ENCODE measurements around the gene NECTIN2.

Gene NECTIN2

DNA sequence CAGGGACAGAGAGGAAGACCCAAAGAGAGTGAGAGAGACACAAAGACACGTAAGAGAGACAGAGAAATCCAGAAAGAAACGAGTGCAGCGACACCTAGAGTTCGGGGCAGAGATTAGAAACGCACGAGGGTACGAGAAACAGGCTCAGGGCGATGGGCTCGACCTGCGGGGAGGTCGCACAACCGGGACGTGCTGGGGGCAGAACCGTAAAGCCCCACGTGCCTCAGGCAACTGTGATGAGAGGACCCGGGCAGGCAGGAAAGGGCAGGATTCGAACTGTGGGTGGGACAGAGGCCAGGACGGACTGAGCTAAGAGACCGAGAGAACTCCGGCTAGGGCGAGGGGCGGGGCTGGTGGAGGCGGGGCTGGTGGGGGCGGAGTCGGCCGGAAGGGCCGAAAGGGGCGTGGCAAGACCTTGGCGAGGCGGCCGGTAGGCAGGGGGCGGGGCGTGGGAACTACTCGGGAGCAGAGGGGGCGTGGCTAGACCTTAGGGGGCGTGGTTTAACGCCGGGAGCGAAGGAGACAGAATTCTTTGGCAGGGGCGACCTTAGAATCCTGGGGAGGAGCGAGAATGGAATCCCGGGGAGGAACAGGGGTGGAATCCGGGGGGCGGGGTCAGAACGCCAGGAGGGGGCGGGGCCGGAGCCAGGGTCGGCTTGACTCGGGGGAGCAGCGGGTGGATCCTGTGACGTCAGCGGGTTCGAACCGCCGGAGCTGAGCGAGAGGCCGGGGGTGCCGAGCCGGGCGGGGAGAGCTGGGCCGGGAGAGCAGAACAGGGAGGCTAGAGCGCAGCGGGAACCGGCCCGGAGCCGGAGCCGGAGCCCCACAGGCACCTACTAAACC is at the start of gene NECTIN2:
NECTIN2 (plus strand) TSS at position 686 of the 843 bp plus-strand sequence. CDS start 229 bp downstream, outside the sequence.
- peak; percentile 99 for DNase-seq (ENCODE audit: low spot score)

DNA sequence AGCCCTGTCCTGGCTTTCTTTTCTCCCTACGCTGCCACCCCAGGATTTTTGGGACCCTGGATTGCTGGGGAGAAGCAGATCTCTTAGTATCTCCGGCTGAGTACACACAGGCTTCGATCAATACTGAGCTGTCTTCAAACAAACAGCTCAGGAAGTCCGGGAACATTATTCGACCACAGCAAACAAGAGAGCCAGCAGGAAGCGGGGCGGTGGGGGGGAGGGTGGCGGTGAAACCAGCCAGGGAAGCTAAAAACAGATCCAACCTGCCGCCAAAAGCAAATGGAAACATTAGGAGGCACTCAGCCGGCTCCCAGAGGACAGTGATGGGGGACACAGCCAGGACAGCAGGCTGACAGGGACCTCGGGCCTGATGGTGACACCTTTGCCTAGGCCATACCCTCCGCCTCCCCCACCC is 49.4 kb upstream of the NECTIN2 start:
- no peak for DNase-seq (ENCODE audit: low spot score)

DNA sequence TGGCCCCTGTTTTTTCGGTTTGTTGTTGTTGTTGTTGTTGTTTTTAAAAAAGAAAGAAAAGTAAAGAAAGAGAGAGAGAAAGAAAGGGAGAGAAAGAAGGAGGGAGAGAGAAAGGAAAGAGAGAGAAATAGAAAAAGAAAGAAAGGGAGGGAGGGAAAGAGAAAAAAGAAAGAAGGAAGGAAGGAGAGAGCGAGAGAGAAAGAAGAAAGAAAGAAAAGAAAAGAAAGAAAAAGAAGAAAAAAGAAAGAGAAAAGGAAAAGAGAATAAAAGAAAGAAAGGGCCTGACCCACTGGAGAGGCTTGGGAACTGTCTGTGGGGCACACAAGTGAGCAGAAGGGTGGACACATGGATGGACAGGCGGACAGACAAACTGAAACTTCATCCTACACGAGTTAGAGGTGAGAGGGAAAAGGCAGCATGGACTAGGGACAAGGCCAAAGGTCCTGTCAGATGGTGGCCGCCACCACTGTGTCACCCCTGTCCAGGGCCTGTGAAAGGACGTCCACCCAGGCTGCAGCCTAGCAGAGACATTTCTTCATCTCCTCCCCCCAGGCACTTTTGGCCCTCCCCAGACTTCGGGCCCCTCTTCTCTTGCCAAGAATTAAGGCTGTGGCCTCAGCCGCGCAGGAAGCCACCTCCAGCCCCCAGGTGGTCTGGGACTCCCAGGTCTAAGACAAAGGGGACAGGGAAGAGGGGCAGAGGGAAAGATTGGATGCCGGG is 46.3 kb upstream of the NECTIN2 start:
- no peak for DNase-seq (ENCODE audit: low spot score)

DNA sequence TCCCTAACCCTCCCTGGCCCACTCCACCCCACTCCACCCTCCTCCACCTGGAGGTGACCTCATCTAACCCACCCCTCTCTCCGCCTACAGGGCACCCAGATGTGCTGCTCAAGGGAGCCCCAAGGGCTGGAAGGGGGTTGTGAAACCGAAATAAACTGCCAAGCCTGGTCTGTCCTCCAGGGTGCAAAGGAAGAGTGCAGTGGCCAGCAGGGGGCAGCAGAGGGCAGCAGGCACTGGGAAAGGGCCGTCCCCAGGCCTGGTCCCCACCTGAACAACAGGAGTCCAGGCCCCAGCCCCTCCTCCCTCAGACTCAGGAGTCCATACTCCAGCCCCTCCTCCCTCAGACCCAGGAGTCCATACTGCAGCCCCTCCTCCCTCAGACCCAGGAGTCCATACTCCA is 45.6 kb upstream of the NECTIN2 start:
- DNase-seq (ENCODE audit: low spot score) = peak; percentile 94

DNA sequence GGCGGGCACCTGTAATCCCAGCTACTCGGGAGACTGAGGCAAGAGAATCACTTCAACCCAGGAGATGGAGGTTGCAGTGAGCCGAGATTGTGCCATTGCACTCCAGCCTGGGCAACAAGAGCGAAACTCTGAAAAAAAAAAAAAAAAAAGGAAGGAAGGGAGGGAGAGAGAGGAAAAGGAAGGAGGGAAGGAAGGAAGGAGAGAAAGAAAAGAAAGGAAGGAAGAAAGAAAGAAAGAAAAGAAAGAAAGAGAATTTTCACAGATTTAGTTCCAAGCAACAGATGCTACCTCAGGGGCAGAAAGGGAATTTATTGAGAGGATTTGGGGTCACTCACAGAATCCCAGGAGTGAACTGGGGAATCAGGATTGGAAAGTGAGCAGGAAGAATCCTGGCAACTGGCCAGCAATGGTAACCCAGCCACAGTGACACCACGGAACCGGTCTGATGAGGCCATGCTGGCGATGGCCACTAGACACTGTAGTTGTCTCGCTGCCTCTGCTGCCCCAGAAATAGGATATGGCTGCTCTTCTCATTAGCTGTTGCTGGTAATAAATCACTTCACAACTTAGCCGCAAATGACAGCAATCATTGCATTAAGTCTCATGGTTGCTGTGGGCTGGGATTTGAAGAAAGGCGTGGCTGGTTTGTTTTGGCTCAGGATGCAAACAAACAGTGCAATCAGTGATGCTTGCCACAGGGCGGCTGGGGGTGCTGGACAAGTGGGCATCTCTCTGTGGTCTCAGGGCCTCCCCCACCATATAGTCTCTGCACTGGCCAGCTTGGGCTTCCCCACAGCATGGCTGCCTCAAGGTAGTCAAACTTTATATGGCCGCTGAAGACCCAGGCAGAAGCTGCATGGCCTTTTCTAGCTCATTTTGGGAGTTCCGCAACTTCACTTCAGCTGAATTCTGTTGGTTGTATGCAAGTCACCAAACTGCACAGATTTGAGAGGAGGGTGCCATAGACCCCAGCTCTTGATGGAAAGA is 42.4 kb upstream of the NECTIN2 start:
- no peak for DNase-seq (ENCODE audit: low spot score)

DNA sequence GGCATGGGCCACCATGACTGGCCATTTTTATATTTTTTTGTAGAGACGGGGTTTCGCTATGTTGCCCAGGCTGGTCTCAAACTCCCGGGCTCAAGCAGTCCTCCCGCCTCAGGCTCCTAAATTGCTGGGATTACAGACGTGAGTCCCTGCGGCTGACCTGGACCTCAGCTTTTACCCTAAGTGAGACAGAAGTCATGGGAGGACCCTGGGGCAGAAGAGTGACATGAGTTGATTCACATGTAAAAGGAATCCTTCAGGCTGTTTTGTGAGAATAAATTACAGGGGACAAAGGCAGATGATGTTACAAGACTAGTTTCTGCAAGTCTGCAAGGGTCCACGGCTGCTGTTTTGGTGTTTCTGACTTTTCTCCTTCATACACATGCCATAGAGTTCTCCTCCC is 39.8 kb upstream of the NECTIN2 start:
- no peak for DNase-seq (ENCODE audit: low spot score)

DNA sequence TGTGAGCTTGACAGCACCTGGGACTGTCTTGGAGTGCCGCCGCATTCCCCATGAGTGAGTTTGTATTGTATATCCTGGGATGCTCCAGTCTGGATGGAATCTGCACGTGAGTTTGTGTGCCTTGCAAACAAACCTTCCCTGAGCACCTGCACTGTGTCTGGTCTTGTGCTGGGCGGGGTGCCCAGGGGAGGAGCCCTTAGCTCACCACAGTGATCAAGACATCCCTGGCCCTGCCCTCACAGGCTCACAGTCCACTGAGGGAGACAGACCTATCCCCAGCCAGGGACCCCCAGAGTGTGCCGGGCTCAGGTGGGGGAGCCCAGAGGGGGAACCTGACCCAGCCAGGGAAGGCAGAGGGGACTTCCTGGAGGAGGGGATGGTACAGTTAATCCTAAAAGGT is 38.9 kb upstream of the NECTIN2 start:
- no peak for DNase-seq (ENCODE audit: low spot score)

DNA sequence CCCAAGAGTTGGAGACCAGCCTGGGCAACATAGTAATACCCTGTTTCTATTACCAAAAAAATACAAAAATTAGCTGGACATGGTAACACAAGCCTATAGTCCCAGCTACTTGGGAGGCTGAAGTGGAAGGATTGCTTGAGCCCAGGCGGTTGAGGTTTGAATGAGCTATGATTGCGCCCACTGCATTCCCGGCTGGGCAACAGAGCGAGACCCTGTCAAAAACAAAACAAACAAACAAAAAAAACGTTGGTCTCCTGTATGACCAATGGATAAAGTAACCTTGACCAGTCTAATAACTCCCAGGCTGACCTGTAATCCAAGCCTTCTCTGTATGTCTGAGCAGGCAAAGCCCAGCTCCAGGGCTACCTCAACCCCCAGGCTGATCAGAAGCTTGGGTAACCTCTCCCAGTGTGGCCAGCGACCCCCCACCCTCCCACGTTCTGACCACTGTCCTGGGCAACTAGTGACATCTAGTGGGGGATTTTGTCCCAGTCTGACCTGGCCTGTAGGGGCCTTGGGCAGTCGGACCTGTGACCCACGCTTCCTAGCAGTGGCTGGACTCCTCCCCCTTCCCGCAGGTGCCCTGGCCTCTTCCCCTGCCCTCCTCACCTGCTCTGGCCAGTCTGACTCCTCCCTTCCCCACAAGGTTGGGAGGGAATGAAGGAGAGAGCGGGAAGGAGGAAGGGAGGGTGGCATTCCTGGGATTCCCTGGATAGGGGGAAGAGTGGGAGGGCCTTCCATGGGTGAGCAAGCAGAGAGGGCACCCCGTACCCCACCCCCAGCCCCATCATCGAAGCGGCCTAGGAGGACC is 38.2 kb upstream of the NECTIN2 start:
- peak; percentile 64 for DNase-seq (ENCODE audit: low spot score)

DNA sequence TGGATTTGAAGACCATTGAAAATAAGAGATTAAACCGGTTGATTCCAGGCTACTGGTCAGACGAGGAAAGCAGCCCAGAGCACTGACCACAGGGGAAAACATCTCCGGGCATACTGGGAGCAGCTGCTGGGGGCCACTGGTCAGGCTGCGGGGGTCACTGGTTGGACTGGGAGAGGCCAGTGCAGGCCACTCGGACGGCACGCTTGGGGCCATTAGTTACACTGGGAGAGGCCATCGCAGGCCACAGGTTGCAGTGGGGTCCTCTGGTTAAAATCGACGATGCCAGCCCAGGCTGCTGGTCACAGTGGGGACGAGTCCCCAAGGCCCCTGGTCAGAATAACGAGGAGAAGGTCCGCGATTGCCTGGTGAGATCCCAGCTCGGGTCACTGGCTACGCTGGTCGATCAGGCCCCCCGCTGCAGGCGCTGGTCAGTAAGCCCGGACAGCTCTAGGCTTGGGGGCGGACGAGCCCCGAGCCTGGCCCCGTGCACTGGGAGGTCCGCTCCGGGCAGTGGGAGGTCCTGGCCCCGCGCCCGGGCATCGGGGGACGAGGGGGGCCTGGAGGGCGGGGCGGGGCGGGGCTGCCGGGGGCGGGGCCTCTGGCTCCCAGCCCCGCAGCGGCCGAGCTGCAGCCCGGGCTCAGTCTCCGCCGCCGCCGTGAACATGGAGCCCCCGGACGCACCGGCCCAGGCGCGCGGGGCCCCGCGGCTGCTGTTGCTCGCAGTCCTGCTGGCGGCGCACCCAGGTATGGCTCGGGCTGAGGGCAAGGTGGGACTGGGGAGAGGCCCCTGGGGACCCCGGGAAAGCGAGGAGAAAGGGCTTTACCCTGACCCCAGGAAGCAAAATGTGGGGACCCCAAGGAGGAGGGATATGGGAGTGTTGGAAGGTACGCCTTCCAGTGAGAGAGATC is 37.4 kb upstream of the NECTIN2 start, which contains the start of gene BCAM:
BCAM (plus strand) TSS at position 641 of the 909 bp plus-strand sequence; CDS start at position 663, 22 bp downstream.
- DNase-seq (ENCODE audit: low spot score) = peak; percentile 96

DNA sequence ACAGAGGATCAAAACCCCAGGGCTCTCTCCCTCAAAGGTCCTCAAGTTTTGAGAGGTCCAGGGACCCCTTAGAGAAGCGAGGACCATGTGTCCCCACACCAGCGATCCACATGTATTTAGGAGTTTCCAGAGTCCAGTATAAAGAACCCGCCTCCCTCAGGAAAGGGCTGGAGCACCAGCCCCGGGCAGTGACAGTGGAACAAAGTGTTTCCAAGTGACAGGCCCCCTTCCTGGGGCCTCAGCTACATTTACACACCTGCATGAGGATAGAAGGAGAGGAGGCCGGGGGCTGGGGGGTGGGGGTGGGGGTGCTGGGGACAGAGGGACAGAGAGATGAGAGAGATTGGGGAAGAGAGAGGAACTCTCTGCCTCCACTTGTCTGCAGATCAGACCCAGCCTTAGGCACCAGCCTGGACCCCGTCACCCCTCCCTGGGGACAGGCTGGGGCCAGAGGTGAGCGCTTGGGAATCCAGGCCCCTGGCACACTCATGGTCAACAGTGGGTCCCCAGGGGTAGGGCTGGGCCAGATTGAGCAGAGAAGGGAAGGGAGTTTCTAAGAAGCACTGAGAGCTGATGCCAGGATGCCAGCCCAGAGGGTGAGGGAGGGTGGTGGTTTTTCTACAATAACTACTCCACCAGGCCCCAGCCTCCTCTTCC is 36.4 kb upstream of the NECTIN2 start:
- no peak for DNase-seq (ENCODE audit: low spot score)

DNA sequence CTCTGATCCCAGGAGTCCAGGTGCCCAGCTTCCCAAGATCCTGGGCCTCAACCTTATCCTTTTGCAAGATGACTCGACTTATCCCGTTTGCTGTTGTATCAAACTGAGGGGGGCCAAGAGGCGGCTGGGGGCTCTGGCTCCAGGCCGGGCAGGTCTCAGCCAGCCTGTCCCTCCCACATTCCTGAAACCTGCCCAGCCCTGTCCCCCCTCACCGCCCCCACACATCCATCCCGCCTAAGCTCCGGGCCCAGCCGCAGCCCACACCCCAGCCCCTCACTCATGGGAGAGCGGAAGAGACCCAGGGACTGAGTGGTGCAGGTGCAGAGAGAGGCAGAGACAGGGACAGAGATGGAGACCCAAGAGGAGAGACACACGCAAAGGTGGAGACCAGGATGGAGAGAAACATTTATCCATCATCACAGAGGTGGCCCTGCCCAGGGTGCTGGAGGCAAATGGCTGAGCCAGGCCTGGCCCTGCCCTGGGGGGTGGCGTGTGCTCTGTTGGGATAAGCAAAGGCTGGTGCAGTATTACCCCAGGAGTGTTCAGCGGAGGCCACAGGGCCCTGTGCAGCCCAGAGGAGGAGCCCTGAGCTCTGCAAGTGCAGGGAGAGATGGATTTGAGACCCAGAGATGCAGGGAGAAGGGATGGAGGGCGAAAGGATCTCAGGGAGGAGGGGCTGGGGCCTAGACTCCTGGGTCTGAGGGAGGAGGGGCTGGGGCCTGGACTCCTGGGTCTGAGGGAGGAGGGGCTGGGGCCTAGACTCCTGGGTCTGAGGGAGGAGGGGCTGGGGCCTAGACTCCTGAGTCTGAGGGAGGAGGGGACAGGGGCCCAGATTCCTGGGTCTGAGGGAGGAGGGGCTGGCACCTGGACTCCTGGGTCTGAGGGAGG is 35.6 kb upstream of the NECTIN2 start:
- no peak for DNase-seq (ENCODE audit: low spot score)

DNA sequence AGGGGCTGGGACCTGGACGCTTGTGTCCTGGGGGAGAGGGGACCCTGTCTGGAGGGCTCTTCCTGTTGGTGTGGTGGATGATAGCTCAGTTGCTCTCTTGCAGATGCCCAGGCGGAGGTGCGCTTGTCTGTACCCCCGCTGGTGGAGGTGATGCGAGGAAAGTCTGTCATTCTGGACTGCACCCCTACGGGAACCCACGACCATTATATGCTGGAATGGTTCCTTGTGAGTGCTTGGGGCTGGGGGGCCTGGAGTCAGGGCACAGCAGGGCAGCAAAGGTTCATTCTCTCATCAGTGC is 35.0 kb upstream of the NECTIN2 start:
- no peak for DNase-seq (ENCODE audit: low spot score)

DNA sequence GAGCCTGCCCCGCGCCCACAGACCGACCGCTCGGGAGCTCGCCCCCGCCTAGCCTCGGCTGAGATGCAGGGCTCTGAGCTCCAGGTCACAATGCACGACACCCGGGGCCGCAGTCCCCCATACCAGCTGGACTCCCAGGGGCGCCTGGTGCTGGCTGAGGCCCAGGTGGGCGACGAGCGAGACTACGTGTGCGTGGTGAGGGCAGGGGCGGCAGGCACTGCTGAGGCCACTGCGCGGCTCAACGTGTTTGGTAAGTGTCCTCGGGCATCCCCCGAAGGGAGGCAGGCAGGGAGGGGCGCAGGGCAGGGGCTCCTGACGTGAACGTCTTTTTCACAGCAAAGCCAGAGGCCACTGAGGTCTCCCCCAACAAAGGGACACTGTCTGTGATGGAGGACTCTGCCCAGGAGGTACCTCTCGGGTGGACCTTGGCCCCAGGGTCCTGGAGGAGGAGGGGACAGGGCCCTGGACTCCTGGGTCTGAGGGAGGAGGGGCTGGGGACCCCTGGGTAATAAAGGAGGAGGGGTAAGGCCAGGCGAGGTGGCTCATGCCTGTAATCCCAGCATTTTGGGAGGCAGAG is 33.9 kb upstream of the NECTIN2 start:
- DNase-seq (ENCODE audit: low spot score) = peak; percentile 3

DNA sequence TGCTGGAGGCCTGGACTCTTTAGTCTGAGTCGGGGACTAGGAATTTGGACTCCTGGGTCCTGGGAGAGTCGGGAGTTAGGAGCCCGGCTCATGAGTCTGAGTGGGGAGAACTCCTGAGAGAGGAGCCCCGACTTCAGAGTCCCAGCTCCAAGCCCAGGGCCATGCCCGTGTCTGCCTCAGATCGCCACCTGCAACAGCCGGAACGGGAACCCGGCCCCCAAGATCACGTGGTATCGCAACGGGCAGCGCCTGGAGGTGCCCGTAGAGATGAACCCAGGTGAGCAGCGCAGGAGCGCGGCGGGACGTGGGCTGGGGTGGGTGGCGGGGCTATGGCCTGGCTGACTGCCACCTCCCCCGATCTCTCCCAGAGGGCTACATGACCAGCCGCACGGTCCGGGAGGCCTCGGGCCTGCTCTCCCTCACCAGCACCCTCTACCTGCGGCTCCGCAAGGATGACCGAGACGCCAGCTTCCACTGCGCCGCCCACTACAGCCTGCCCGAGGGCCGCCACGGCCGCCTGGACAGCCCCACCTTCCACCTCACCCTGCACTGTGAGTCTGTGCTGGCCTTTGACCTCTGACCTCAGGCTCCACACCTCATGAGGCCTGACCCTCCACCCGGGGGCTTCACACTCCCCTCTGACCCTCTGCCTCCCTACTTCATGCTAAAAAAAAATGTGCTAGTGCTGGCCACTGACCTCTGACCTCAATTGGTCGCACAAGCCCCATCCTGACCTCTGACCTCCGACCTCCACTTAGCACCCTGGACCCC is 32.8 kb upstream of the NECTIN2 start:
- DNase-seq (ENCODE audit: low spot score) = no peak

DNA sequence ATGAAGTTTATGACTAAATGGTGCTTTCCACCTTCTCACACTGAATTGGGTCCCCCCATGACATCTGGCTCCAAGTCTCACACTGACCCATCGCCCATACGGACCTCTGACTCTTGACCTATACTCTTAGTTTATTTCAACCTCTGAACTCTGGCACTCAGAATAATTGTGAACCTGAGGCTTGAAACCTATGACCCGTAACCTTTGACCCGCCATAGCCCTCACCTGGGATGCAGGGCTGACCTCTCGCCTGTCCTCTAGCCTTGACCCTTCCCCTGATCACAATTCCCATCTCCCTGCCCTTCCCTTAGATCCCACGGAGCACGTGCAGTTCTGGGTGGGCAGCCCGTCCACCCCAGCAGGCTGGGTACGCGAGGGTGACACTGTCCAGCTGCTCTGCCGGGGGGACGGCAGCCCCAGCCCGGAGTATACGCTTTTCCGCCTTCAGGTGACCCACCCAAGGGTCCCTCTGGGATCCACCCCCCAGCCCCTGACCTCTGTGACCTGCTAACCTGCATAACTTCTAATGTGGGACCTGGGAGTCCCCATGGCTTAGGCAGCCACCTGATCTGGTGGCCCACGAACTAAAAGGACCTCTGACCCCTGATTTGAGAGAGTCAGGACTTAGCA is 32.1 kb upstream of the NECTIN2 start:
- no peak for DNase-seq (ENCODE audit: low spot score)

DNA sequence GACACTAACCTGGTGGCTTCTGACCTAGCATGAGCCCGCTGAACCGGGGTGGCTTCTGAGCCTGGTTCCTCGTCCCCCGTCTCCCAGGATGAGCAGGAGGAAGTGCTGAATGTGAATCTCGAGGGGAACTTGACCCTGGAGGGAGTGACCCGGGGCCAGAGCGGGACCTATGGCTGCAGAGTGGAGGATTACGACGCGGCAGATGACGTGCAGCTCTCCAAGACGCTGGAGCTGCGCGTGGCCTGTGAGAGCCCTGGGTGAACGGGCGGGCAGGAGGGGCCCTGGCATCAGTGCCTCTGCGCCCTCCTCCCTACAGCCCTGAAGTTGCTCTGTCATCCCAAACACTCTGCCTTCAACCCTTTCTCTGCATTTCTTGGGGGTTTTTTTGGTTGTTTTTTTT is 31.6 kb upstream of the NECTIN2 start:
- no peak for DNase-seq (ENCODE audit: low spot score)

DNA sequence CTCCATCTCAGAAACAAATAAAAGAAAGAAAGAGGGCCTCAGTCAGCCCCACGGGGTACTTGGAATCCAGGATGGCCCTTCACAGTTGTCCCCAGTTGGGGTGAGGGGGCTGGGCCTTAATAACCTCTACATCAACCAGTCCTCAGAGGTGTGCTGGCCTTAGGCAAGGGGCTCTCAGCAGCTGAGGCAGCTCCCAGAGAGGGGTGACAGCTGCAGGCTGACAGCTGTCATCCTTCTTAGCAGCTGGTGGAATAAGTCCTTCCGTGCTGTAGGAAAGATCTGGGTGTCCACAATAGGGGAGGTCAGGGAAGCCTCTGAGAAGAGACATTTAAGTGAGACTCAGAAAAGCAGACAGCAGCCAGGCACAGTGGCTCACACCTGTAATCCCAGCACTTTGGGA is 29.8 kb upstream of the NECTIN2 start:
- no peak for DNase-seq (ENCODE audit: low spot score)

Data from GM03348 (cell line).